ENCODE results near the gene ADRA2B. TPM values are rescaled to one million over a fixed set of nuclear protein-coding genes. Genes with fewer than 3 reads are reported as not detected.

Gene ADRA2B
- total RNA-seq, 1 donor from 2014 or later, result 2.9 TPM

DNA sequence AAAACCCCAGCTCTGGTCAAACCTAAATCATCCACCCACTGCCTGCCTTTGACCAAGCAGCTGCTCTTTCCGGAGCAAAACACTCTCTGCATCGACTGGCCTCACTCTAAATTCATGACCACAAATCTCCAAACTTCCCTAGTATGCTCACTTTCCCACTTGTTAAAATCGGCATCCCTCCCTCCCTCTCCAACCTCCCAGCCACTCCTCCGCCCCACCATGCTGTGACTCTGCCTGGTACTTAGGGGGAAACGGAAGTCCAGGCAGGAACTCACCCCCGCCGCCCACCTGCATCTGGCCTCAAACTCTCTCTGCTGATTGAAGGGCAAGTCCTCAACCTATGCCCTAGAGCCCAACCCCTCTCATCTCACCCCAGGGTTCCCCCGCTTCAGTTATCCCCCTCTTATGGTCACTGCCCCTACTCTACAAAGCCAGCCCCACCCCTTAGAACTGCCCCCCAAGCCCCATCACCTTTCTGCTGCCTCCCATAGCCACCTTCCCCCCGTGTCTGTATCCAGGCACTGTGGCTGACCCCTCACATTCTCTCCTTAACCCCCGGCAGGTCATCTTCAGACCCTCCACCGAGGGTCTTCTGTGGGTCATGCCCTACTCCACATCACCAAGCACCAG lies 3.8 kb upstream of the ADRA2B start:
- peak; percentile 4 for DNase-seq

DNA sequence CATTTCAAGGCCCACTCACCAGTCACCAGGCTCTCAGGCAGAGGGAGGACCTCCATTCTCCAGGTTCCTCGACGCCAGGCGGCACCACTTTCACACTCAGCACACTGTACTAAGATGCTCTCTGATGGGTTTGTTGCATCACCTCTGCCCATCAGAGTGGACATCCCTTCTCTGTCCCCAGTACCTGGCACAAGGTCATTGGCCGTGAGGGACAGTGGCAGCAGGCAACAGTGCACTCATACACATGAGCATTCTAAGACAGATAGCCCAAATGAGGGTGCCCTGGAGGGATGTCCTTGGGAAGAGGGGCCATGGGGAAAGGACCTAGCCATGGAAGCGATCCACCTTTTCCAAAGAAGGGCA lies 3.0 kb upstream of the ADRA2B start:
- Histone ChIP-seq H3K4me3 (no peak overlapping the region), H3K4me1 (peaks cover 32% of the 10 kb centered on the region), H3K27ac (replicated peaks) (no peak overlapping the region), H3K27me3 (ENCODE audit: low read depth) (peaks cover 60% of the 10 kb centered on the region), H3K36me3 (no peaks in the 10 kb centered on the region), H3K9me3 (replicated peaks) (no peaks in the 10 kb centered on the region)
- TF ChIP-seq, protein P1, sequence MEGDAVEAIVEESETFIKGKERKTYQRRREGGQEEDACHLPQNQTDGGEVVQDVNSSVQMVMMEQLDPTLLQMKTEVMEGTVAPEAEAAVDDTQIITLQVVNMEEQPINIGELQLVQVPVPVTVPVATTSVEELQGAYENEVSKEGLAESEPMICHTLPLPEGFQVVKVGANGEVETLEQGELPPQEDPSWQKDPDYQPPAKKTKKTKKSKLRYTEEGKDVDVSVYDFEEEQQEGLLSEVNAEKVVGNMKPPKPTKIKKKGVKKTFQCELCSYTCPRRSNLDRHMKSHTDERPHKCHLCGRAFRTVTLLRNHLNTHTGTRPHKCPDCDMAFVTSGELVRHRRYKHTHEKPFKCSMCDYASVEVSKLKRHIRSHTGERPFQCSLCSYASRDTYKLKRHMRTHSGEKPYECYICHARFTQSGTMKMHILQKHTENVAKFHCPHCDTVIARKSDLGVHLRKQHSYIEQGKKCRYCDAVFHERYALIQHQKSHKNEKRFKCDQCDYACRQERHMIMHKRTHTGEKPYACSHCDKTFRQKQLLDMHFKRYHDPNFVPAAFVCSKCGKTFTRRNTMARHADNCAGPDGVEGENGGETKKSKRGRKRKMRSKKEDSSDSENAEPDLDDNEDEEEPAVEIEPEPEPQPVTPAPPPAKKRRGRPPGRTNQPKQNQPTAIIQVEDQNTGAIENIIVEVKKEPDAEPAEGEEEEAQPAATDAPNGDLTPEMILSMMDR (IDR thresholded peaks at IDR 0.05; ENCODE audit: borderline replicate concordance), result no peak
- intact Hi-C loops (cut with micrococcal nuclease), result no loop called here
- peak; percentile 4 for DNase-seq

More for the DNA sequence above, 3.8 kb upstream of the ADRA2B start:
- TF ChIP-seq, protein P1 (IDR thresholded peaks at IDR 0.05; ENCODE audit: borderline replicate concordance), result no peak
- Histone ChIP-seq H3K4me3 (no peak overlapping the region), H3K27ac (replicated peaks) (no peak overlapping the region), H3K27me3 (ENCODE audit: low read depth) (peaks cover 60% of the 10 kb centered on the region), H3K9me3 (replicated peaks) (no peaks in the 10 kb centered on the region), H3K4me1 (peaks cover 24% of the 10 kb centered on the region), H3K36me3 (no peaks in the 10 kb centered on the region)
- intact Hi-C loops (cut with micrococcal nuclease), result no loop called here

DNA sequence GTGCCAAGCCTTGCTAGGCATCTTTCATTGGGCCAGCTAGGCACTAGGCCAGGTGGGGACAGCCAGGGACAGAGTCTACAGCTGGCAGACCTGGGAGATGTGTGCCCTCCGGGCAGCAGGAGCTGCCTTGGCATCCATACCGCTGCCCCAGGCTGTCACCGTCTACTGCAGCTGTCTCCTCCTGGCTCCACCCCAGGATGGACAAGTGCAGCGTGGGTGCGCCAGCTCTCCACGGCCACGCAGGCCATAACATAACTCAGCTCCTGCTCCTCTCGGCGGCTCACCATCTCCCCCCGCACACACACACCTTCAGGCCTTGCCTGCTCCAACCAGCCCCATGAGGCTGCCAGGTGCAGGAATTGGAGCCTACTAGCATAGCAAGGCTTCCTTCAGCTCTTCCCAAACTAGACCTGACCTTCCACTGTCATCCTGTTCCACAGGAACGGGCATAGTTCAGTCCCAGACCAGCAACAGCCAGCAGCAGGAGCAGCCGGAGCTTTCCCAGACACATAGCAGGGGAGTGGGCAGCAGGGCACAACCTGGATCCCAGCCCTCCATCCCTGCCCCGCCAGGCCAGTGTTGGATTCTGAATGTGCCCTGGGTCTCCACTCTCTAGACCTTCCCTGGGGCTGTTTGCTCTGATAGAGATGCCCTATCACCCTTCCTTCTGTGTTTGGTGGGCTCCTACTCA lies 2.5 kb upstream of the ADRA2B start:
- TF ChIP-seq, protein P1 (IDR thresholded peaks at IDR 0.05; ENCODE audit: borderline replicate concordance), result no peak
- intact Hi-C loops (cut with micrococcal nuclease), result no loop called here
- Histone ChIP-seq H3K4me1 (peaks cover 37% of the 10 kb centered on the region), H3K27ac (replicated peaks) (no peak overlapping the region), H3K27me3 (ENCODE audit: low read depth) (peaks cover 60% of the 10 kb centered on the region), H3K4me3 (no peak overlapping the region), H3K9me3 (replicated peaks) (no peaks in the 10 kb centered on the region), H3K36me3 (no peaks in the 10 kb centered on the region)
- DNase-seq, result peak; percentile 12

DNA sequence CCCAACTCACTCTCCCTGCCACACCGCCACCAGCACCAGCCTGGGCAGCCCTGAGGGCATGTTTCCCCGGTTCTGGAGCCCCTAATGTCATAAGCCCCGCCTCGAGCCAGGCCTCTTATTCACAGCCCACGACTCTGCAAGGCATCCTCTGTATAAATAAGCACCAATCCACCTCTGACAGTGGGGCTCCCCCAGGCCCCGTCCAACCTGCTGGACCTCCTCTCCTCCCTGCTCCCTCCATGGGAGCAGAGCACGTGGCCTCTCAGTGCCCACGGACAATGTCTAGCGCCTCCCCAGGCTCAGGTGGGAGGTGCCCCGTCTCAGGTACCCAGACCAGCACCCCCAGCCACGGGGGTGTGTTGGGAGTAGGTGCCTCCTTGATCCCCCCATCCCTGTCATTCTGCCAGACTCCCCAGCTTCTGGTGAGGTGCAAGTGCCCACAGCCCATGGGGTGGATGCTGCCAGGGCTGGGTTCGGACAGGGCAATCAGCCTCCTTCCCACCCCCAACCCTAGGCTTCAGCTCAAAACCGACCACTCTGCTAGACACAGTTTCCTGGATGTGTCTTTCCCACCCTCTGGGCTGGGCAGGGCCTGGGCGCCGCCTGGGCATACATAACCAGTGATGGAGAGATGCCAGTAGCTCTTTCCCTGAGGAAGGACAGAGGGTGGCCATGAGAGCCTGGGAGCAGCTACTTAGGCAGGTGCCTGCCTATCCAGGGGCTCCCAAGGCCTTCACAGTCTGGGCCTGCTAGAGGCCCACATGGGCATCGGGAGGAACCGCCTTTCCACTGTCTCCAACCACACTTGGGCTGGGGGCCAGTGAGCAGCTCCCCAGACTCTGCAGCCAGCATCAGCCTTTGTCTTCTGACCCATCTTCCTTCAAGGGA lies 1.6 kb upstream of the ADRA2B start:
- peaks cover 60% of the 10 kb centered on the region for H3K27me3 ChIP-seq (ENCODE audit: low read depth)
- no peaks in the 10 kb centered on the region for H3K36me3 ChIP-seq
- H3K4me1 ChIP-seq, result peaks cover 37% of the 10 kb centered on the region
- TF ChIP-seq, protein P1 (IDR thresholded peaks at IDR 0.05; ENCODE audit: borderline replicate concordance), result no peak
- intact Hi-C loops (cut with micrococcal nuclease), result no loop called here
- no peak overlapping the region for H3K27ac ChIP-seq (replicated peaks)
- no peaks in the 10 kb centered on the region for H3K9me3 ChIP-seq (replicated peaks)
- no peak overlapping the region for H3K4me3 ChIP-seq
- peak; percentile 9 for DNase-seq

DNA sequence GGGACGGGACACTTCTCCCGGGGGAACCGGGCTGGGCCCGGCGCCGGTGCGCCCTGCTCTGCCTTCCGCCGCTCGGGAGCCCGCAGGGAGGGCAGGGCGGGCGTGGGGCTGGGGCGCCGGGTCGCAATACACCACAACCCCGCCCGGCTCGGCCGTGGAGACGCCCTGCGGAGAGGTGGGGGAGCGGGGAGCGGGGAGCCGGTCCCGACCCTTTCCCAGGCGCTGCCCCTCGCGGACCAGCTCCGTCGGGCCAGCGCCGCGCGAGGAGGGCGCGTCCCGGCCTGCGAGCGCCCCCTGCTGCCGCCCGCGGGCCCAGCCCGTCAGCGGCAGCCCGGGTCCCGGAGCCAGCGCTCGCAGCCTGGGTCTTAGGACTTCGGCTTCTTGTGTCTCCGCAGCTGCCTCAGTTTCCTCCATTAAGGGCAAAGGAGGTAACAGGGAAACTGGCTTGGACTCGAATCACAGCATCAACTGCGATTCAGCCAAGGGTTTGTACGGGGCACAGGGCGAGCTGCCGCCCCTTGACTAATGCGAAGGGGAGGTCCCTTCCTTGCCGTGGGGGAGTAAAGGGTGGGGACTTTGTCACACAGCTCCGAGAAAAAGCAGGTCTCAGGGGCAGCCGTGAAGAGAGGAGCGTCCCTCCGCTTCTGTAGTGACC lies 635 bp upstream of the ADRA2B start:
- H3K27me3 ChIP-seq (ENCODE audit: low read depth), result peaks cover 56% of the 10 kb centered on the region
- no peaks in the 10 kb centered on the region for H3K9me3 ChIP-seq (replicated peaks)
- H3K4me3 ChIP-seq, result peak overlapping the region; percentile 79
- peaks cover 37% of the 10 kb centered on the region for H3K4me1 ChIP-seq
- TF ChIP-seq, protein P1 (IDR thresholded peaks at IDR 0.05; ENCODE audit: borderline replicate concordance), result peak; percentile 95
- intact Hi-C loops (cut with micrococcal nuclease), result no loop called here
- DNase-seq, result peak; percentile 47
- H3K36me3 ChIP-seq, result no peaks in the 10 kb centered on the region
- peak overlapping the region; percentile 84 for H3K27ac ChIP-seq (replicated peaks)

Data from left ventricle myocardium inferior (tissue), 1 donor.